ENCODE results near the gene FZD7.

FZD7 gene

GRCh38 chr2:202014759-202015211 is 18.9 kb upstream of the FZD7 start:
- Mint-ChIP-seq H3K9me3 (no peaks in the 10 kb centered on the region), H3K4me3 (peak overlapping the region; percentile 28), H3K4me1 (peaks cover 63% of the 10 kb centered on the region), H3K27ac (peak overlapping the region; percentile 70), H3K36me3 (ENCODE audit: low read depth) (no peaks in the 10 kb centered on the region), H3K27me3 (ENCODE audit: low read depth, poor library complexity) (peaks cover 8% of the 10 kb centered on the region)
- DNase-seq: peak; percentile 36
- TF ChIP-seq, protein P1, sequence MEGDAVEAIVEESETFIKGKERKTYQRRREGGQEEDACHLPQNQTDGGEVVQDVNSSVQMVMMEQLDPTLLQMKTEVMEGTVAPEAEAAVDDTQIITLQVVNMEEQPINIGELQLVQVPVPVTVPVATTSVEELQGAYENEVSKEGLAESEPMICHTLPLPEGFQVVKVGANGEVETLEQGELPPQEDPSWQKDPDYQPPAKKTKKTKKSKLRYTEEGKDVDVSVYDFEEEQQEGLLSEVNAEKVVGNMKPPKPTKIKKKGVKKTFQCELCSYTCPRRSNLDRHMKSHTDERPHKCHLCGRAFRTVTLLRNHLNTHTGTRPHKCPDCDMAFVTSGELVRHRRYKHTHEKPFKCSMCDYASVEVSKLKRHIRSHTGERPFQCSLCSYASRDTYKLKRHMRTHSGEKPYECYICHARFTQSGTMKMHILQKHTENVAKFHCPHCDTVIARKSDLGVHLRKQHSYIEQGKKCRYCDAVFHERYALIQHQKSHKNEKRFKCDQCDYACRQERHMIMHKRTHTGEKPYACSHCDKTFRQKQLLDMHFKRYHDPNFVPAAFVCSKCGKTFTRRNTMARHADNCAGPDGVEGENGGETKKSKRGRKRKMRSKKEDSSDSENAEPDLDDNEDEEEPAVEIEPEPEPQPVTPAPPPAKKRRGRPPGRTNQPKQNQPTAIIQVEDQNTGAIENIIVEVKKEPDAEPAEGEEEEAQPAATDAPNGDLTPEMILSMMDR (IDR thresholded peaks at IDR 0.05): no peak

- Mint-ChIP-seq H3K4me3 (no peak overlapping the region), H3K36me3 (ENCODE audit: low read depth) (no peaks in the 10 kb centered on the region), H3K4me1 (peaks cover 62% of the 10 kb centered on the region), H3K9me3 (no peaks in the 10 kb centered on the region), H3K27me3 (ENCODE audit: low read depth, poor library complexity) (peaks cover 8% of the 10 kb centered on the region), H3K27ac (peak overlapping the region; percentile 70)
- TF ChIP-seq, protein P1 (IDR thresholded peaks at IDR 0.05): no peak
- DNase-seq: no peak
Measured at GRCh38 chr2:202015471-202015870, 18.2 kb upstream of the FZD7 start.

DNA sequence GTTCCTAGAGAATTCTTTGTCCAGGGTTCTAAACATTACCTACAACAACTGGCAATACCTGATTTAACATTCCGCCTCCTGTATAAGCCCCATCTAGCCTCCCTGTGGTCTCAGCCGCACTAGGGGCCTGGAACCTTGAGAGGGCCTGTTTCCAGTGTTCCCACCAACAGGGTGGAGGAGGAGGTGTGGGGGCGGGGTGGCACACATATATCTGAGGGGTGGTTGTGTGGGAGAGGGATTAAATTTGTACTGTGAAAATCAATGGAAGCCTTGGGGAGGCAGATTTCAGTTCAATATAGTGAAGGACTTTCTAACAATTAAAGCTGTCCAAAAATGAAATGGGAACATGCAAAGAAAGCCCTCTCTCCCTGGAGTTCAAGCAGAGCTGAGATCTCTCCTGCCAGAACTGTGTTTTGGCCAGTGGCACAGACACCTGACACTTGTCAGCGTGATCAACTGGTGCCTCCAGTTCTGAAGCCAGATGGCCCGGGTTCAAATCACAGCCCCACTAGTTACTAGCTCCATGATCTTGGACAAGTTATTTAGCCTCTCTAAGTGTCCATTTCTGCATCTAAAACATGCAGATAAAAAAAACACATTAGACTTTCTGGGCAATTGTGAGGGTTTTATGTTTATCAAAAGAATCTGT is 17.0 kb upstream of the FZD7 start:
- no peak for DNase-seq
- H3K27ac Mint-ChIP-seq: peak overlapping the region; percentile 84
- no peak overlapping the region for H3K4me3 Mint-ChIP-seq
- peaks cover 8% of the 10 kb centered on the region for H3K27me3 Mint-ChIP-seq (ENCODE audit: low read depth, poor library complexity)
- H3K36me3 Mint-ChIP-seq (ENCODE audit: low read depth): no peaks in the 10 kb centered on the region
- peaks cover 56% of the 10 kb centered on the region for H3K4me1 Mint-ChIP-seq
- TF ChIP-seq, protein P1 (IDR thresholded peaks at IDR 0.05): no peak
- no peaks in the 10 kb centered on the region for H3K9me3 Mint-ChIP-seq

- TF ChIP-seq, protein P1 (IDR thresholded peaks at IDR 0.05): no peak
- Mint-ChIP-seq H3K9me3 (no peaks in the 10 kb centered on the region), H3K4me1 (peaks cover 61% of the 10 kb centered on the region), H3K27me3 (ENCODE audit: low read depth, poor library complexity) (peaks cover 2% of the 10 kb centered on the region), H3K36me3 (ENCODE audit: low read depth) (no peaks in the 10 kb centered on the region), H3K4me3 (no peak overlapping the region), H3K27ac (no peak overlapping the region)
- no peak for DNase-seq
Measured at GRCh38 chr2:202017940-202018339, 15.7 kb upstream of the FZD7 start.

DNA sequence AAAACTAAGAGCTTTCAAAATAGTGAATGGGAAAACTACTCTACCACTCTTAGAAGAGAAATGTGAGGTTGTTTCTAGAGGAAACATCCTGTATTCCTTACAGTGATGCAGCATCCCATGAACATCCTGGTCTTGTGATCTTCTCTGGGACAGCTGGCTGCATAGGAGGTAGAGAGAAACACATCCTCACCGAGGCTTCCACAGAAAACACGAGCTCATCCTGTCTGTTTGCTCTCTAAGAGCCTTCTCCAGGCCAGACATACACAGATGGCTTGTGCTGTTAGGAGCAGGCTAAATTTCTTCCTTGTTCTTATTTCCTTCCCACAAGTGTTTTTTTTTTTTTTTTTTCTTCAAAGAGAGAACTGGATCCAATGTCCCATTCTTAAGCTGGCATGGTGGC is 14.7 kb upstream of the FZD7 start:
- Mint-ChIP-seq H3K4me3 (no peak overlapping the region), H3K9me3 (no peaks in the 10 kb centered on the region), H3K27ac (peak overlapping the region; percentile 89)

More for the DNA sequence above, 14.7 kb upstream of the FZD7 start:
- TF ChIP-seq, protein P1 (IDR thresholded peaks at IDR 0.05): no peak
- Mint-ChIP-seq H3K4me1 (peaks cover 70% of the 10 kb centered on the region), H3K27me3 (ENCODE audit: low read depth, poor library complexity) (peaks cover 2% of the 10 kb centered on the region), H3K36me3 (ENCODE audit: low read depth) (no peaks in the 10 kb centered on the region)
- no peak for DNase-seq

All from nephron progenitor cell (in vitro differentiated cells).